CD4-positive, CD25-positive, alpha-beta regulatory T cell (primary cell): ENCODE data around the gene IL6R. TPM values are rescaled to one million over a fixed set of nuclear protein-coding genes. Genes with fewer than 3 reads are reported as not detected.
A peak's percentile ranks its signal among the peaks of the same experiment; 100 is the strongest.

Experiments
- ATAC-seq, 2 donors: fragments of 150-1000 bp; cut with Tn5 transposase; one replicate each; pipeline ENCODE4 v1.10.0; 2021; ENCODE audit warnings: low read depth in 2 of 2, moderate number of reproducible peaks in 2 of 2, moderate library complexity in 1 of 2
- DNase-seq, 3 donors: peaks; one replicate each; pipeline versions ENCODE4 v3.0.0 to v3.0.0-alpha.2; 2012 to 2022; ENCODE audit warnings: mixed read lengths in 1 of 3
- H3K27ac ChIP-seq: one replicate; pipeline ENCODE4 v1.7.0; 2013; ENCODE audit warnings: mild to moderate bottlenecking, low read length; ENCODE audit not compliant: insufficient read depth, poor library complexity, severe bottlenecking
- H3K27me3 ChIP-seq: one replicate; pipeline ENCODE4 v1.7.0; 2013; ENCODE audit warnings: low read length; ENCODE audit not compliant: control insufficient read depth, insufficient read depth
- H3K36me3 ChIP-seq: one replicate; pipeline ENCODE4 v1.7.0; 2013; ENCODE audit warnings: mild to moderate bottlenecking, low read length, moderate library complexity; ENCODE audit not compliant: control insufficient read depth, insufficient read depth
- H3K4me1 ChIP-seq: 2 replicates; pipeline ENCODE4 v1.7.0; 2013; ENCODE audit warnings: mild to moderate bottlenecking, low read length; ENCODE audit not compliant: insufficient read depth, control insufficient read depth, poor library complexity, severe bottlenecking
- H3K4me3 ChIP-seq: one replicate; pipeline ENCODE4 v1.7.0; 2013; ENCODE audit warnings: low read depth, mild to moderate bottlenecking, low read length, moderate library complexity
- H3K9me3 ChIP-seq, 2 experiments: 1 replicate in 1 of 2; 2 replicates in 1 of 2; pipeline ENCODE4 v1.7.0; 2013; ENCODE audit warnings: low read length in 2 of 2, mild to moderate bottlenecking in 1 of 2, moderate library complexity in 1 of 2; ENCODE audit not compliant: control insufficient read depth in 2 of 2
- H3K27ac Mint-ChIP-seq, 3 donors: one replicate each; pipeline ENCODE4 v1.8.0; 2020 to 2022; ENCODE audit warnings: mild to moderate bottlenecking in 3 of 3, mixed read lengths in 3 of 3, moderate library complexity in 2 of 3
- H3K27me3 Mint-ChIP-seq: one replicate; pipeline ENCODE4 v1.8.0; 2022; ENCODE audit warnings: mild to moderate bottlenecking, mixed read lengths
- H3K36me3 Mint-ChIP-seq: one replicate; pipeline ENCODE4 v1.8.0; 2020; ENCODE audit warnings: mixed read lengths
- H3K4me1 Mint-ChIP-seq, 4 donors: one replicate each; pipeline ENCODE4 v1.8.0; 2020 to 2022; ENCODE audit warnings: mixed read lengths in 4 of 4, mild to moderate bottlenecking in 1 of 4
- H3K4me3 Mint-ChIP-seq, 4 donors: one replicate each; pipeline ENCODE4 v1.8.0; 2020 to 2022; ENCODE audit warnings: mild to moderate bottlenecking in 4 of 4, mixed read lengths in 4 of 4, moderate library complexity in 3 of 4
- H3K9me3 Mint-ChIP-seq, 7 donors: one replicate each; pipeline ENCODE4 v1.8.0; 2020 to 2022; ENCODE audit warnings: mixed read lengths in 7 of 7, mild to moderate bottlenecking in 3 of 7, moderate library complexity in 2 of 7
- polyA plus RNA-seq, 4 donors: library from polyadenylated mRNA; unstranded; fragments of 300-500 nt; fragmentation: Illumina TruSeq; gene quantifications; one replicate each; pipeline ENCODE4 v1.2.3, GENCODE V29; 2021
- total RNA-seq: library from RNA; stranded (reverse); gene quantifications from one replicate; pipeline ENCODE4 v1.2.3, GENCODE V29; 2022

IL6R gene
- total and polyA plus RNA-seq, 5 donors from 2014 or later = 54.5 to 135 (median 67.5) TPM

DNA sequence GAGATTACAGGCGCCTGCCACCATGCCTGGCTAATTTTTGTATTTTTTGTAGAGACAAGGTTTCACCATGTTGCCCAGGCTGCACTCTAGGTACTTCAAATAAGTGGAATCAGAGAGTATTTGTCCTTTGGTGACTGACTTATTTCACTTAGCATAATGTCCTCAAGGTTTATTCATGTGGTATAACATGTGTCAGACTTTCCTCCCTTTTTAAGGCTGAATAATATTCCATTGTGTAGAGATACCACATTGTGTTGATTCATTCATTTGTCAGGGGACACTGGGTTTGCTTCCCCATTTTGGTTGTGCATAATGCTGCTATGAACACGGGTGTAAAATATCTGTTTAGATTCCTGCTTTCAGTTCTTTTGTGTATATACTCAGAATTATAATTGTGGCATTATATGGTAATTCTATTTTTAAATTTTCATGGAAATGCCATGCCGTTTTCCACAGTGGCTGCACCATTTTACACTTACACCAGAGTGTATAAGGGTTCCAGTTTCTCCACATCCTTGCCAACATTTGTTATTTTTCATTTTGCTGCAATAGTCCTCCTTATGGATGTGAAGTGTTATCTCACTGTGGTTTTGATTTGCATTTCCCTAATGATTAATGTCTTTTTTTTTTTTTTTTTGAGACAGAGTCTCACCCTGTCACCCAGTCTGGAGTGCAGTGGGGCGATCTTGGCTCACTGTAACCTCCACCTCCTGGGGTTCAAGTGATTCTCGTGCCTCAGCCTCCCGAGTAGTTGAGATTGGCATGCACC, 35.1 kb downstream of the IL6R start:
- no peaks in the 10 kb centered on the region for H3K27me3 Mint-ChIP-seq
- ATAC-seq (no peak), DNase-seq (no peak)
- Histone ChIP-seq H3K36me3 (peaks cover 64% of the 10 kb centered on the region), H3K4me1 (peaks cover 51% of the 10 kb centered on the region), H3K27me3 (no peaks in the 10 kb centered on the region), H3K9me3 (no peaks in the 10 kb centered on the region), H3K4me3 (peak overlapping the region; percentile 41), H3K27ac (peak overlapping the region; percentile 56)
- H3K36me3 Mint-ChIP-seq = peaks cover 45% of the 10 kb centered on the region
- peak overlapping the region; percentile 21 to 73 (median 58) for H3K4me3 Mint-ChIP-seq
- H3K9me3 Mint-ChIP-seq = no peaks in the 10 kb centered on the region
- peak overlapping the region; percentile 89 to 96 (median 92) for H3K27ac Mint-ChIP-seq
- peaks cover 12 to 71% (median 48%) of the 10 kb centered on the region in 4 donors for H3K4me1 Mint-ChIP-seq

DNA sequence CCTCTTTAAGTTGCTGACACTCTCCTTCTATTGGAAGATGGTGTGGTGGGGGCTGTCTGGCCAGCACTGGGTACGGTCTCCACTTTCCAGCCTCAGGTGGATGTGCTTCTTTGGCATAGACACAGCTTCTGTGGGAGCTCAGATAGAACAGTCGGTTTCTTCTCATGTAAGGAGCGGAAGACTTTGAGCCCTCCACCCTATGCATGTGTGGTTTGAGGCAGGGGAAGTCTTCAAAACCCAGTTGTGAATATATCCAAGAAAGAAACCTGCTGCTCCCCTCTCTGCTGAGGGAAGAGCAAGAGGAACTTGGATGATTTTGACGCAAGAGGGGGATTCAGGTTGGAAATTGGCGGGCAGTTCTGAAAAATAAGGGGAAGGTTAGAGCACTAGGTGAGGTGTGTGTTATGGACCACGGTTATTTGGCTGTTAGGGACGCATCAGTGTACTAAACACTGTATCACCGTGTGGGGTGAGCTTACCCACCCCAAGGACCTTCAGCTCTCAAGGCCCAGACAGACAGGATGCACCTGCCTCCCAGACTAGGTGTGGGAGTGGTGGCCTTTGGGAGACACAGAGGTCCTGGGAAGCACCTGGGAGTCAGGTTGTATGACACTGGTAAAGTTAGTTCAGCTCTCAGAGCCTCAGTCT, 36.2 kb downstream of the IL6R start:
- peaks cover 16 to 82% (median 56%) of the 10 kb centered on the region in 4 donors for H3K4me1 Mint-ChIP-seq
- ATAC-seq (no peak), DNase-seq (no peak)
- peaks cover 48% of the 10 kb centered on the region for H3K36me3 Mint-ChIP-seq
- H3K27ac Mint-ChIP-seq = peak overlapping the region; percentile 87 to 96 (median 89)
- peak overlapping the region; percentile 41 for H3K4me3 ChIP-seq
- no peaks in the 10 kb centered on the region for H3K9me3 Mint-ChIP-seq
- peak overlapping the region; percentile 42 to 86 (median 73) for H3K4me3 Mint-ChIP-seq
- peaks cover 53% of the 10 kb centered on the region for H3K4me1 ChIP-seq
- H3K27me3 ChIP-seq = no peaks in the 10 kb centered on the region
- H3K36me3 ChIP-seq = peaks cover 61% of the 10 kb centered on the region
- H3K9me3 ChIP-seq = no peaks in the 10 kb centered on the region
- peak overlapping the region; percentile 17 for H3K27ac ChIP-seq
- H3K27me3 Mint-ChIP-seq = no peaks in the 10 kb centered on the region

DNA sequence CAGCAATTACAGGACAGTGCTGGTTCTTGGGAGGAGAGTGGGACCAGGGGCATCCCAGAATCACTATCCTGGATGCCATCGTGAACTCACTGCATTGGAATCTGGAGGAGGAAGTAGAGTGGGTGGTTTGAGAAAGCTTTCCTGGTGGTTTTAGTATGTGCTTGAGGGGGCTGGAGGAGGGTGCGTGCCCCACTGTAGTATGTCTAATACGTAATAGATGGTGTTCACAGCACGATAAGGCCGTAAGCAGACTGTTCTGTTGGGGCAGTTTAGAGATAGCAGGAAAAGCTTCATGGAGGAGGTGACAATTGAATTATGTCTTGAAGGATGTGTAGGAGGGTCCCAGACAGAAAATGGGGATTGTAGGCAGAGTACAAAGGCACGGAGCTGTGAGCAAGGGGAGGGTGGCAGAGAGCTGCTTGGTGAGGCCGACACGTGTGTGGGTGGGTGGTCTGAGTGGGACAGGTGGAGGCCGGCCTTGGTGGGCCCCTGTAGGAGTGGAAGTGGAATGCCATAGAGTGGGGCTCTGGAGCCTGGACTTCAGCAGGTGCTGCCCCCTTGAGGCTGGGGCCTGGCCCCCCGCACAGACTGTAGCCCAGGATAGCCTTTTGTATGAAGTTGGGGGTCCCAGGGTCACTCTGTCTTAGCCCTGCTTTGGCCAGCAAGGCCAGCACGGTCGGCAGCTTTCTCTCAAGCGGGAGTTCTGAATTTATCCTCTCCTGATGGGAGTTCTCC, 37.0 kb downstream of the IL6R start:
- Histone ChIP-seq H3K4me1 (peaks cover 53% of the 10 kb centered on the region), H3K9me3 (no peaks in the 10 kb centered on the region), H3K27me3 (no peaks in the 10 kb centered on the region), H3K4me3 (peak overlapping the region; percentile 41), H3K36me3 (peaks cover 60% of the 10 kb centered on the region), H3K27ac (peak overlapping the region; percentile 17)
- Mint-ChIP-seq H3K36me3 (peaks cover 45% of the 10 kb centered on the region), H3K4me3 (peak overlapping the region in 2 of 4 donors; percentile 63 to 83), H3K4me1 (peaks cover 16 to 80% (median 56%) of the 10 kb centered on the region in 4 donors), H3K27ac (peak overlapping the region; percentile 87 to 89 (median 87)), H3K27me3 (no peaks in the 10 kb centered on the region), H3K9me3 (no peaks in the 10 kb centered on the region)
- ATAC-seq = no peak
- no peak for DNase-seq

DNA sequence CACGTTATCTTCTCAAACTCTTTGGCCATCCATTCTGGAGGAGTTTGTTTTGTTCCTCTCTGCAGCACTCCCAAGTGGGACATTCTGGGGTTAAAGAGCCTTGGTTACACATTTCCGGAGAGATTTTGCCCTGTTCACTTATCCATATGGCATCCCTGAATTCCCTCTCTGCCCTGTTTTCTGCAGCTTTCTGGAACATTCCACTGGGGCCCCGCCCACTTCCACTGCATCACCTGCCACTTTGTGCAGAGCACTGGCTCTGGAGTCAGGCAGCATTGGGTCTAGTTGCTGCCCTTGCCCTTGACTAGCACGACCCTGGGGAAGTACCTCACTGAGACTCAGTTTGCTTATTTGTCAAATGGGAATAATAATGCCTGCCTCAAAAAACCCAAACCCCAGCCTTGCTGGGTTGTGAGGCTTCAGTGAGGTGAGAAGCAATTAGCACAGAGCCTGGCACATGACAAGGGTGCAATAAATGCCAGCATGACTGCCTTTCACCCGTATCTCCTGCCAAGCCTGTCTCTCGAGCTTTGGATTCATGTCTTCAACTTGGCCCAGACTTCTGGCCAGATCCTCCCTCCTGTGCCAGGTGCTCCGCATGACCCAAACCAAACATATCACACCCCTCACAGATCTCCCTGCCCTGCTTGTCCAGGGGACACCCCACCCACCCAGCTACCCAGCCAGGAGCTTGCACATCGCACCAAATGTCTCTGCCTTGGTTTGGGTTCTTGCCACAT, 38.3 kb downstream of the IL6R start:
- no peak overlapping the region for H3K27ac ChIP-seq
- peaks cover 45% of the 10 kb centered on the region for H3K36me3 Mint-ChIP-seq
- peak overlapping the region in 2 of 4 donors; percentile 31 to 36 for H3K4me3 Mint-ChIP-seq
- H3K9me3 ChIP-seq = no peaks in the 10 kb centered on the region
- H3K4me1 ChIP-seq = peaks cover 47% of the 10 kb centered on the region
- peaks cover 61% of the 10 kb centered on the region for H3K36me3 ChIP-seq
- peaks cover 10 to 72% (median 49%) of the 10 kb centered on the region in 4 donors for H3K4me1 Mint-ChIP-seq
- H3K27me3 Mint-ChIP-seq = no peaks in the 10 kb centered on the region
- peak overlapping the region in 2 of 3 donors; percentile 38 to 80 for H3K27ac Mint-ChIP-seq
- ATAC-seq (no peak), DNase-seq (no peak)
- H3K9me3 Mint-ChIP-seq = no peaks in the 10 kb centered on the region
- H3K4me3 ChIP-seq = no peak overlapping the region
- H3K27me3 ChIP-seq = no peaks in the 10 kb centered on the region

DNA sequence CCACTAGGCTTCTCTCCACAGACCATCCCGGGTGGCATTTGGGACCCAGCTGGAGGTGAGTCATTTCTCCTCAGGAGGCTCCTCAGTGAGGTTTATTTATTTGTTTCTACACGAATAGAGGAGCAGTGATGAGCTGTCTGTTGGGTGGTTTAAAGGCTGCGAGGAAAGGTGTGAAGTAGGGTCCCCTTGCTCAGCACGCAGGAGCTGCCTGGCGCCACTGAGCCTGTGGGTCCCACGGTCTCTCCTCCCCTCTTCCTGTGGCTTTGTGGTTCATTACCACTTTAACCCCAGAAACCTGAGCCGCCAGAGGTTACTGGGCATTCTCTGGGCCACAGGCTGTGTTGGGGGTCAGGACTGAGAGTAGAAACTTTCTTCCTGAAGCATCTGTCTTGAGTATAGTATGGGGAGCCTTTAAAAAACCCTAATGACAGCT, 39.9 kb downstream of the IL6R start:
- H3K27me3 ChIP-seq = no peaks in the 10 kb centered on the region
- H3K4me3 ChIP-seq = no peak overlapping the region
- peak in 1 of 2 donors; percentile 31 for ATAC-seq
- peak overlapping the region; percentile 51 for H3K27ac ChIP-seq
- H3K36me3 ChIP-seq = peaks cover 67% of the 10 kb centered on the region
- peak in 1 of 3 donors; percentile 43 for DNase-seq
- peak overlapping the region; percentile 46 to 89 (median 77) for H3K27ac Mint-ChIP-seq
- no peaks in the 10 kb centered on the region for H3K27me3 Mint-ChIP-seq
- peaks cover 10 to 58% (median 37%) of the 10 kb centered on the region in 4 donors for H3K4me1 Mint-ChIP-seq
- H3K4me1 ChIP-seq = peaks cover 32% of the 10 kb centered on the region
- H3K4me3 Mint-ChIP-seq = peak overlapping the region in 2 of 4 donors; percentile 24 to 39
- no peaks in the 10 kb centered on the region for H3K9me3 ChIP-seq
- peaks cover 44% of the 10 kb centered on the region for H3K36me3 Mint-ChIP-seq
- H3K9me3 Mint-ChIP-seq = no peaks in the 10 kb centered on the region

DNA sequence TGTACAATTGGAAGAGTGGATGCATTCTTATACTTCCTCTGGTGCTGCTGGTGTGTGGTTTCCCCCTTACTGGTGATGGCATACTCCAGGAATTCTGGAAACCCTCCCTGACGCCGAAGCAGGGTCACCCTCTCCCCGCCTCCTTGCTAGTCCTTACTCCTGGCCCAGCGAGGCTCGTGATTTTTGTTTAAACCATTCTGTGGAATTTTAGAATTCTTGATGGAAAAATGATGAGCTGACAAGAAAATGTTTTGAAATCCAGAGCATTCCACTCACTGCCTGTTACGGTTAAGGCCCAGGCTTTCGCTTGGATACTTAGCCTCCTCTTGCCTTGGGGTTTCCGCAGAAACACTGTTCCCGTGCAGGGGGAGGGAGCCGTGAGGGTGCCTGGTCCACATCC, 41.1 kb downstream of the IL6R start:
- Mint-ChIP-seq H3K9me3 (no peaks in the 10 kb centered on the region), H3K27ac (peak overlapping the region in 2 of 3 donors; percentile 32 to 42), H3K36me3 (peaks cover 43% of the 10 kb centered on the region), H3K27me3 (no peaks in the 10 kb centered on the region), H3K4me1 (peaks cover 5 to 50% (median 26%) of the 10 kb centered on the region in 4 donors), H3K4me3 (no peak overlapping the region)
- H3K27me3 ChIP-seq = no peaks in the 10 kb centered on the region
- no peak overlapping the region for H3K27ac ChIP-seq
- no peaks in the 10 kb centered on the region for H3K9me3 ChIP-seq
- ATAC-seq (no peak), DNase-seq (no peak)
- peaks cover 23% of the 10 kb centered on the region for H3K4me1 ChIP-seq
- peaks cover 70% of the 10 kb centered on the region for H3K36me3 ChIP-seq
- H3K4me3 ChIP-seq = no peak overlapping the region

DNA sequence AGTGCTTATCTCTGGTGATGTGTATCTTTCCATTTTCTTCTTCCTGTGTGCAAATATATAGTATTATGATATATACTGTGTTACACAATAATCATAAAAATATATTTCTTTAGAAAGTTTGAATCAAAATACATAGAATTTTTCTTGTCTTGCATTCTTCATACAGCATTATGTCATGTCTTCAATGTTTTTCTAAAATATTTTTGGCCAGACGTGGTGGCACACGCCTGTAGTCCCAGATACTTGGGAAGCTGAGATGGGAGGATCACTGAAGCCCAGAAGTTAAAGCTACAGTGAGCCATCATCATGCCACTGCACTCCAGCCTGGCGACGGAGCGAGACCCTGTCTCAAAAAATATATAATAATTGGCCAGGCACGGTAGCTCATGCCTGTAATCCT, 41.6 kb downstream of the IL6R start:
- Mint-ChIP-seq H3K36me3 (peaks cover 43% of the 10 kb centered on the region), H3K27me3 (no peaks in the 10 kb centered on the region), H3K27ac (no peak overlapping the region), H3K4me1 (peaks cover 4 to 47% (median 25%) of the 10 kb centered on the region in 4 donors), H3K9me3 (no peaks in the 10 kb centered on the region), H3K4me3 (no peak overlapping the region)
- DNase-seq (no peak), ATAC-seq (no peak)
- Histone ChIP-seq H3K36me3 (peaks cover 71% of the 10 kb centered on the region), H3K4me3 (no peak overlapping the region), H3K4me1 (peaks cover 19% of the 10 kb centered on the region), H3K27ac (no peak overlapping the region), H3K9me3 (no peaks in the 10 kb centered on the region), H3K27me3 (no peaks in the 10 kb centered on the region)
